GM18858 (cell line): Measurements from ENCODE around the gene AARSD1.
"Not testable (repeated sequence)": the region's sequence is repeated elsewhere in the genome, so short reads cannot be mapped to it uniquely, and the experiment has no call there.

Source experiments
- ATAC-seq: cut with Tn5 transposase; IDR thresholded peaks from one replicate; pipeline ENCODE4 v1.9.1; 2021; ENCODE audit not compliant: unreplicated experiment

The AARSD1 gene, protein sequence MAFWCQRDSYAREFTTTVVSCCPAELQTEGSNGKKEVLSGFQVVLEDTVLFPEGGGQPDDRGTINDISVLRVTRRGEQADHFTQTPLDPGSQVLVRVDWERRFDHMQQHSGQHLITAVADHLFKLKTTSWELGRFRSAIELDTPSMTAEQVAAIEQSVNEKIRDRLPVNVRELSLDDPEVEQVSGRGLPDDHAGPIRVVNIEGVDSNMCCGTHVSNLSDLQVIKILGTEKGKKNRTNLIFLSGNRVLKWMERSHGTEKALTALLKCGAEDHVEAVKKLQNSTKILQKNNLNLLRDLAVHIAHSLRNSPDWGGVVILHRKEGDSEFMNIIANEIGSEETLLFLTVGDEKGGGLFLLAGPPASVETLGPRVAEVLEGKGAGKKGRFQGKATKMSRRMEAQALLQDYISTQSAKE

GRCh38 chr17:42964161-42964932, at the start of gene AARSD1:
AARSD1 (minus strand) TSS chr17:42964454; CDS start chr17:42964440, 14 bp downstream.
- no peak for ATAC-seq

DNA sequence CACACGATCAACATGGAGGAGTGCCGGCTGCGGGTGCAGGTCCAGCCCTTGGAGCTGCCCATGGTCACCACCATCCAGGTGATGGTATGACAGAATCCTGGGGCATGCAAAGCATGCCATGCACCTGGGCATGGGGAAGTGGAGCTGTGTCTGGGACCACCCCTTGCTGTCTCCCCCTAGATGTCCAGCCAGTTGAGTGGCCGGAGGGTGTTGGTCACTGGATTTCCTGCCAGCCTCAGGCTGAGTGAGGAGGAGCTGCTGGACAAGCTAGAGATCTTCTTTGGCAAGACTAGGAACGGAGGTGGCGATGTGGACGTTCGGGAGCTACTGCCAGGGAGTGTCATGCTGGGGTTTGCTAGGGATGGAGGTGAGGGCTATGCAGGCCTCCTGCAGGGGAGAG, 49.0 kb upstream of the AARSD1 start:
- no peak for ATAC-seq

DNA sequence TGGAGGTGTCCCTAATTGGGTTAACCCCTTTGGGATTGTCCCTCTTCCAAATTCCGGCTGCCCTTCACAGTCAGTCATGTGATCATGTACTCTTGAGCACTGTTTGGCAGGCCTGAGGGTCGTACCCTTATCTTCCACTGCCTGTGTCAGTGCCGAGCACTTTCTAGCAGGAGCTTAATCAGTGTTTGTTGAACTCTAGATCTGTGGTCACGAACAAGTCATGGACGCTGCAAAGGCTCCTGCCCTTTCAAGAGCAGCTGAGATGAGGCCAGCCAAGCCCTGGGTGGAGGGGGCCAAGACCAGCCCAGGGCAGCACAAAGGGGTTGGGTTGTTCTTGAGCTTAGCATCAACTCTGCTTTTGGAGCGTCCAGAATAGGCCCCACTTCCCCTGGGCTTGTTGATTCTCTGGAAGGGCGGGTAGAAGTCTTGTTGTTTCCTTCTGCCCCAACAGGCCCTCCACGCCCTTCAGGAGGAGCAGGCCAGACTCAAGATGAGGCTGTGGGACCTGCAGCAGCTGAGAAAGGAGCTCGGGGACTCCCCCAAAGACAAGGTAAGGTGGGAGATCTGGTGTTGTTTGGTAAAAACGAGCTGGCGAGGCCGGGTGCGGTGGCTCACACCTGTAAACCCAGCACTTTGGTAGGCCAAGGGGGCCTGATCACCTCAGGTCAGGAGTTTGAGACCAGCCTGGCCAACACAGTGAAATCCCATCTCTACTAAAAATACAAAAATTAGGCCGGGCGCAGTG, 47.6 kb upstream of the AARSD1 start:
- ATAC-seq, result no peak

- no peak for ATAC-seq
Observed at GRCh38 chr17:43010667-43011308, 46.5 kb upstream of the AARSD1 start.

DNA sequence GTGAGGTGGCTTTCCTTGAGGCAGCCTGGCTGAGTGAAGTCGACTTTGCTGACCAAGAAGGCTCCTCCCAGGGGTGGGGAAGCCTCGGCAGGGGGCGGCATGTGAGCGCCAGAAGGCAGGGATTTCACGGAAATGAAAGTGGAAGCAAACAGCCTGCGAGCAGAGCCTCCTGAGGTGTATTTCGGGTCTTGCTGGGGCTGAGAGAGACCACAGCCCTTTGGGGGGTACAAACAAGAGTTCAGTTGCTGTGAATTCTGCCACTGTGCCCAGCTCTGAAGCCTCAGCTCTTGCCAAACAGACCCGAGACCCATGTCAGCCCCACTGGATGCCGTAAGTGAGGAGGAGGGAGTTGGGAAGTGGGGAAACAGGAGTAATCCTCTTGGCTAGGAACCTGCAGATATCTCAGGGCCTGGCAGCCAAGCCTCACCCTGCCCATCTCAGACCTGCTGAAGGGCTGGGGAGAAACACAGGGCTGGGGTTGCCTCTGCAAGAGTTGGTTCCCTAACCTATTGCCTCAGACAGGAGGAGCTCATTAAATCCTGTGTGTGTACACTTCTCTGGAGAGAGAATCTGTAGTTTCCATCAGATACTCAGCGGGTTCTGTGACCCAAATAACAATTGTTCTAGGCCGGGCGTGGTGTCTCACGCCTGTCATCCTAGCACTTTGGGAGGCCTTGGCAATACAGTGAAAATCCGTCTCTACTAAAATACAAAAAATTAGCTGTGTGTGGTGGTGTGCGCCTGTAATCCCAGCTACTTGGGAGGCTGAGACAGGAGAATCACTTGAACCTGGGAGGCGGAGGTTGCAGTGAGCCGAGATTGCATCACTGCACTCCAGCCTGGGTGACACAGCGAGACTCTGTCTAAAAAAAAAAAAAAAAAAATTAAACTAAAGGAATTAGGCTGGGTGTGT, 42.6 kb upstream of the AARSD1 start, which contains the start of gene IFI35:
TSS of gene IFI35 (plus strand) at position 146 of the 913 bp plus-strand sequence. CDS start at position 310, 164 bp downstream.
- ATAC-seq, result no peak

- no peak for ATAC-seq
Observed at GRCh38 chr17:43003542-43004172, 39.4 kb upstream of the AARSD1 start.

- ATAC-seq, result not testable (repeated sequence)
Observed at GRCh38 chr17:43000894-43001293, 36.6 kb upstream of the AARSD1 start.

DNA sequence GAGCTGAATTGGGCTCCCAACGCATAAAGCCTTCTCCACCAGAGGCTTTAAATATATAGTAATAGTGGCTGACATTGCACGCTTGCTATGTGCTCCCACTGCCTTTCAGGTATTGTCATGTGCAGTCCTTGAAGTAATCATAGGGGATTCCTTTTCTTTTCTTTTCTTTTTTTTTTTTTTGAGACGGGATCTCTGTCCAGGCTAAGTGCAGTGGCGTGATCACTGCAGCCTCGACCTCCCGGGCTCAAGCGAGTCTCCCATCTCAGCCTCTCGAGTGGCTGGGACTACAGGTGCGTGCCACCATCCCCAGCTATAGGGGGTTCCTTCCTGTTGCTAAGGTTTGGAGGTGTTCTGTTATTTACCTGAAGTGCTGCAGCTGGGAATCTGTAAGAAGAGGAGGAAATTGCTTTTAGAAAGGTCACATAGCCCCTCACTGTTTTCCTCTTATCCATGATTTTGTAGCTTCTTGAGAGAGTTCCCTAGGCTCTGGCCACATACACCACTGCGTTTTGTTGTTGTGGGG, 34.8 kb upstream of the AARSD1 start:
- ATAC-seq, result no peak

DNA sequence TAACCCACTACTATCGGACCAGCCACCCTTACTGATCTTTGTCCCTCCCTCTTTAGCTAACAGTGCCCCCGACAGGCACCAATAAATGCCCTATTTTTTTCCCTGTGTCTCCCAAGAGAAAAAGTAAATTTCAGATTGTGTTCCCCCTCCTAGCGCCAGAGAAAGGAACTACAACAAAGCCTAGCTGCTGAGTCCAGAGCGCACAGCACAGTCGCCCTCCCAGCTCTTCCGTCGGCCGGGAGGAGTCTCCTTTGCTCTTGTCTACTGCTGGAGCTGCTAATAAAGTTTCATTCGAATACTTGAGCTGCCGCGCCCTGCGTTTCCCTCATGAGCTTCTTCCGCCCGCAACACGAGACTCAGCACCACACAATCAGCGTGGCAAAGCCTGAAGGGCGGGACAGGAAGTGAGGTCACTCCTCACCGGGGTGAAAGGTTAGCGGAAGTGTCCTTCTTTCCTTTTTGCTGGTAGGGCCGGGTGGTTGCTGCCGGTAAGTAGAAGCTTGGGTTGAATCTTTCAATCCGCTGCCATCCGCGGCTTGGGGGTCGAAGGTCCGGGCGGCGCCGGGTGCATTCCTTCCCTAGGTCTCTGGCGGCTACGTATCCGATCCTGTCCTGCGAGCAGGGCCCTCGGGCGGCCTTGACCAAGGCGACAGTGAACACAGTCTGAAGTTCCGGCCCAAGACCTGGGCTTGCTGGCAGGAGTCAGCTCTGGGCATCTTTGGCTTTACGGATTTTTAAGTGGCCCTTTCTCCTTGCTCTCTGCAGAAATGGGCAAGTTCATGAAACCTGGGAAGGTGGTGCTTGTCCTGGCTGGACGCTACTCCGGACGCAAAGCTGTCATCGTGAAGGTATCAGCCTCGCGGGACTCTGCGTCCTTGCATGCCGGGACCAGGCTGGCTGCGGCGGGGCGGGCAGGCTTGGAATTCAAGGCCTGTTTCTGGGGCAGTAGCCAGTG, 34.0 kb upstream of the AARSD1 start, which contains the start of gene RPL27:
TSS of gene RPL27 (plus strand) at position 436 of the 955 bp plus-strand sequence. CDS start at position 768, 332 bp downstream.
- peak; percentile 87 for ATAC-seq

- no peak for ATAC-seq
Observed at GRCh38 chr17:42997390-42997983, 33.2 kb upstream of the AARSD1 start.

GRCh38 chr17:42993913-42994312, 29.7 kb upstream of the AARSD1 start:
- not testable (repeated sequence) for ATAC-seq

DNA sequence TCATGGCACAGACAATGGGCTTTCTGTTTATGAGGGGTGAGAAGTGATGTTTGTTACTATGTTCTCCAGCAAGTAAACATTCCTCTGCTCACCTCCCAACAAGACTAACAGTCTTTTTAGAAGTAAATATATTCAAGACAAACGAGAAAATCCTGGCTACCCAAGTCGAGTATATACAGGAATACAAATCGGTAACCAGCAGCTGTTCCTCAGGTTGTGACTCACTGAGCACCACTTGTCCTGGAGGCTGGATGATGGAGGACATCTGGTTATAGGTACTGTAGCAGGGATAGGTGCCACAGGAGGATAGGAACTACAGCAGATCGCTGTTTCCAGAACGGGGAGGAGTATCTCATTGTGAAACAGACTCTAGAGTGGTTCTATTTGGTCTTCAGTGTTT, 28.6 kb upstream of the AARSD1 start:
- ATAC-seq, result no peak

DNA sequence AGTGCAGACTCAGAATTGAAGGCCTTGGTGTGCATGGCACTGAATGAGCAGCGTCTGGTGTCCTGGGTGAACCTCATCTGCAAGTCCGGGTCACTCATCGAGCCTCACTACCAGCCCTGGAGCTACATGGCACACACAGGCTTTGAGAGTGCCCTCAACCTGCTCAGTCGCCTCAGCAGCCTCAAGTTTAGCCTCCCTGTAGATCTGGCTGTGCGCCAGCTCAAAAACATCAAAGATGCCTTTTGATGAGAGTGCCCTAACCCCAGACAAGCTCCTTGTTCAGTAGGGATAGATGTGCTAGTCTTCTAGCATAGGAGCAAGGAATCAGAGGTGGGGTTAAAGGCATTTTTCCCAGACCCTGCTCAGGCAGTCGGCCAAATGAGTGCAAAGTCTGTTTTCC, 27.2 kb upstream of the AARSD1 start:
- ATAC-seq, result no peak

DNA sequence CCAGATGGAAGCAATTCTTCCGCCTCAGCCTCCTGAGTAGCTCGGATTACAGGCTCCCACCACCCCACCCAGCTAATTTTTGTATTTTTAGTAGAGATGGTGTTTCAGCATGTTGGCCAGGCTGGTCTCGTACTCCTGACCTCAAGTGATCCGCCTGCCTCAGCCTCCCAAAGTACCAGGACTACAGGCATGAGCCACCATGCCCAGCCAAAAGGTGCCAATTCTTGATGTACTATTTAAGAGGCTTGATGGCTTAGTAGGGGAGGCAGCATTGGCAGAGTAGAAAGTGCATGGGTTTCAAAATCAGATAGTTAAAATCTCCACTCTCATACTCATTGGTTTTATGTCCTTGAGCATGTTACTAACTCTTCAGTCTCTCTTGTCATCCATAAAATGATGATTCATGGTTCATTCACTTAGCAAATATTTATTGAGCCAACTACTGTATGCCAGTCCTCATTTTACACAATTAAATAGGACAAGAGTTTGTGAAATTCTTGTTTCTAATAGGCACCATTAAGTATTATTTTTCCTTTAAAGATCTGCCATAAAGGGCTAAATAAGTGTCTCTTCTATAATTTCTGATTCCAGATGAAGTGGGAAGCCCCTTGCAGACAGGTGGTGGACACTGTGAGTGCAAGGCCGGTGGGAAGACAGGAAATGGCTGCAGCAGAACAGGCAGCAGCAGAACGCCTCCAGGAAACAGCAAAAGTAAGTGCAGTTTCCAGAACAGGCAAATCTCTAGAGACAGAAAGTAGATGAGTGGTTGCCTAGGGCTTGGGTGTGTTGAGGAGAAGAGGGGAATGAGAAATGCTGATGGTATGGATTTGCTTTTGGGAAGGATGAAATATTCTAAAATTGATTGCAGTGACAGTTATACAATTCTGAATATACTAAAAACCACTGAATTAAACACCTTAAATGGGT, 25.7 kb upstream of the AARSD1 start:
- no peak for ATAC-seq

DNA sequence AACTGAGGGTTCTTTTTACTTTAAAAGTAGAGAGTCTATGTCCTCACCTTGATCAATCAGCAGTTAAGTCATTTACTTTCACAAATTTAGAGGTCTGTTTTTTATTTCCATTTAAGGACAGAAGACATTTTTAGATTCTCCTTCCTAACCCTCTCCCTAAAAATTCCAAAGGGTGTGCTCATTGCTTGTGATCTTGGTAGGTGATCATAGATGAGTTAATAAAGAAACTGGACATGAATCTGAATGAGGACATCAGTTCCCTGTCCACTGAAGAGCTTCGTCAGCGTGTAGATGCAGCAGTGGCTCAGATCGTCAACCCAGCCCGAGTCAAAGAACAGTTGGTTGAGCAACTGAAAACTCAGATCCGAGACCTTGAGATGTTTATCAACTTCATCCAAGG, 24.9 kb upstream of the AARSD1 start:
- ATAC-seq, result no peak

GRCh38 chr17:42985225-42985624, 21.0 kb upstream of the AARSD1 start:
- peak; percentile 42 for ATAC-seq
